ENCODE data around the gene MYMK. TPM values are rescaled to one million over a fixed set of nuclear protein-coding genes. Genes with fewer than 3 reads are reported as not detected.

The MYMK gene
- total RNA-seq, 1 donor from 2014 or later = not detected

DNA sequence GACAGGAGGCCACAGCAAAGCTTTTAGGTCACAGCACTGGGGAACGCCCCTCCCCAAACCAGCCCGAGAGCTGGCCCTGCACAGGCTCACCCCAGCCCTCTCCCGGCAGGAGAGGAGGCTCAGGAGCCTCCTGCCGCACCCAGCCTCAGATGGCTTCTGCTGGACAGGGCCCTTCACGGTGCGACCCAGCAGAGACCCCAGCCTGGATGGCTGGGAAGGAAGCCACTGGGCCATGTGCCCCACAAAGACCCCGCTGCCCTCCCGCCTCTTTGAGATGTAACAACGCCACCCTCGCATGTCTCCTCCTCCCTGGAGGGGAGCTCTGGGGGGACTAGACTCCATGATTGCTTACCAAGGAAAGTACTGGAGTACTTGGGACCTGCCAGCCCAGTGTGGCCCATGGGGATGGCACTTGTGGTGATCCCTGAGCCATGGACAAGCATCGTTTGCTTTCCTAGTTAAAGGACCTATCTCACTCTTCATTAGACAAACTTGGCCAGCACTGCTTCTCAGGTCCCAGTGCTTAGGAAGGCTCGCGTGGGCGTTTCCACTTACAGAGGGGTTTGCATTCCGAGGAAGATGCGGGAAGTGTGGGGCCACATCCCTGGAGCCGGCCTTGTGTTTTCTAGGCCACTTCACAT is 9.0 kb downstream of the MYMK start:
- Mint-ChIP-seq H3K27ac (peak overlapping the region; percentile 5), H3K36me3 (no peaks in the 10 kb centered on the region)
- TF ChIP-seq, protein P1, sequence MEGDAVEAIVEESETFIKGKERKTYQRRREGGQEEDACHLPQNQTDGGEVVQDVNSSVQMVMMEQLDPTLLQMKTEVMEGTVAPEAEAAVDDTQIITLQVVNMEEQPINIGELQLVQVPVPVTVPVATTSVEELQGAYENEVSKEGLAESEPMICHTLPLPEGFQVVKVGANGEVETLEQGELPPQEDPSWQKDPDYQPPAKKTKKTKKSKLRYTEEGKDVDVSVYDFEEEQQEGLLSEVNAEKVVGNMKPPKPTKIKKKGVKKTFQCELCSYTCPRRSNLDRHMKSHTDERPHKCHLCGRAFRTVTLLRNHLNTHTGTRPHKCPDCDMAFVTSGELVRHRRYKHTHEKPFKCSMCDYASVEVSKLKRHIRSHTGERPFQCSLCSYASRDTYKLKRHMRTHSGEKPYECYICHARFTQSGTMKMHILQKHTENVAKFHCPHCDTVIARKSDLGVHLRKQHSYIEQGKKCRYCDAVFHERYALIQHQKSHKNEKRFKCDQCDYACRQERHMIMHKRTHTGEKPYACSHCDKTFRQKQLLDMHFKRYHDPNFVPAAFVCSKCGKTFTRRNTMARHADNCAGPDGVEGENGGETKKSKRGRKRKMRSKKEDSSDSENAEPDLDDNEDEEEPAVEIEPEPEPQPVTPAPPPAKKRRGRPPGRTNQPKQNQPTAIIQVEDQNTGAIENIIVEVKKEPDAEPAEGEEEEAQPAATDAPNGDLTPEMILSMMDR (IDR thresholded peaks at IDR 0.05; ENCODE audit: unreplicated experiment) = no peak

DNA sequence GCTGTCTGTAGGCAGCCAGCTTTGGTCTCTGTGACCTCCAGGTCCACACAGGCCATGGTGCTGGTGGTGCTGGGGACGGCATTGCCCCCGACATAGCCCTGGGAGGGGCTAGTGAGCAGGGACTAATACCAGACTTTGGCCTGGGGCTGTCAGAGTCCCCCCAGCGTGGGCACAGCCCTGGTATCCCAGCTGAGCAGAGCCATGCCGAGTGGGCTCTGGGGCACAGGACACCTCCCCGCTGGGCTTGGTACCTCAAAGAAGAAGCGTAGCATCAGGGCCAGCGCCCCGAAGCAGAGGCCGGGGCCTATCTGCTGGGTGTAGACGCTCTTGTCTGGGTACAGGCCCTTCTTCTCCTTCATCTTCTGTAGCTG is 9.5 kb downstream of the MYMK start:
- TF ChIP-seq, protein P1 (IDR thresholded peaks at IDR 0.05; ENCODE audit: unreplicated experiment) = no peak
- no peaks in the 10 kb centered on the region for H3K9me3 Mint-ChIP-seq
- H3K4me1 Mint-ChIP-seq = peaks cover 25% of the 10 kb centered on the region
- no peak overlapping the region for H3K4me3 Mint-ChIP-seq
- H3K27ac Mint-ChIP-seq = no peak overlapping the region
- no peaks in the 10 kb centered on the region for H3K36me3 Mint-ChIP-seq
- no peaks in the 10 kb centered on the region for H3K27me3 Mint-ChIP-seq (ENCODE audit: low read depth)
- DNase-seq (ENCODE audit: low spot score in 2 of 2, unreplicated experiment in 2 of 2) = no peak

More for the DNA sequence above, 9.0 kb downstream of the MYMK start:
- Mint-ChIP-seq H3K27me3 (ENCODE audit: low read depth) (no peaks in the 10 kb centered on the region), H3K4me1 (peaks cover 23% of the 10 kb centered on the region), H3K9me3 (no peaks in the 10 kb centered on the region), H3K4me3 (no peak overlapping the region)
- DNase-seq (ENCODE audit: low spot score in 2 of 2, unreplicated experiment in 2 of 2) = no peak

DNA sequence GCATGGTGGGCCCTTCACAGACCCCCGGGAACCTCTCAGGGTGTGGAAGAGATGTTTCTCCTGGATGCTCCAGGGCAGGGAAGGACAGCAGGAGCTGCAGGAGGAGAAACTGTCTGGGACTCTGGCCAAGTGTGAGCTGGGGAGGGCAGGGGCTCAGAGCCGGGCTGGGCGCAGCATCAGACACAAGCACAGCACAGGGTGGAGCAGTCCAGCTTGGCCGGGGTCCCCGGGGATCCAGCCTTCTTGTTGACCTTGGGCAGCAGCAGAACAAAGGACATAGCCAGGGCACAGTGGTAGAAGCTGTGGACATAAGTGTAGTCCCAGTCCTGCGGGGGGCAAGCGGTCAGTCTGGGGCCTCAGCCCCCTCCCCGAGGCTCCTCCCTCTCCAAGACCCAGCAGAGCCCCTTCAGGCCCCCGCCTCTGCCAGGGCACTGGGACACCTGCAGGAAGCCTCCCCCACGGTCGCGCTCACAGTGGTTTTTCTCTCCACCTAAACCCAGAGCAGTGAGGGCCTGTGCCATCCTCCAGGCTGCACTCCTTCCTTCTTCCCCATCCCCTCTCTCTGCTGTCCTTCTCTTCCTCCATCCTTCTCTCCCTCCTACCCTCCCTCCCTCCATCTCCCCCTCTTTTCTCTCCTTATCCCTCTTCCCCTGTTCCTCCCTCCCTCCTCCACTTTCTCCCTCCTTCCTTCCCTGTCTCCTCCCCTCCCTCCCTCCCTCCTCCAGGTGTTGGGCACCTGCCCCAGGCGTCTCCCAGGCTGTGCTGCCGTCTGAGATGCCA is 10.1 kb downstream of the MYMK start:
- H3K9me3 Mint-ChIP-seq = no peaks in the 10 kb centered on the region
- peaks cover 23% of the 10 kb centered on the region for H3K4me1 Mint-ChIP-seq
- H3K27ac Mint-ChIP-seq = no peak overlapping the region
- no peak overlapping the region for H3K4me3 Mint-ChIP-seq
- DNase-seq (ENCODE audit: low spot score in 2 of 2, unreplicated experiment in 2 of 2) = no peak
- H3K27me3 Mint-ChIP-seq (ENCODE audit: low read depth) = no peaks in the 10 kb centered on the region
- H3K36me3 Mint-ChIP-seq = no peaks in the 10 kb centered on the region
- TF ChIP-seq, protein P1 (IDR thresholded peaks at IDR 0.05; ENCODE audit: unreplicated experiment) = no peak

DNA sequence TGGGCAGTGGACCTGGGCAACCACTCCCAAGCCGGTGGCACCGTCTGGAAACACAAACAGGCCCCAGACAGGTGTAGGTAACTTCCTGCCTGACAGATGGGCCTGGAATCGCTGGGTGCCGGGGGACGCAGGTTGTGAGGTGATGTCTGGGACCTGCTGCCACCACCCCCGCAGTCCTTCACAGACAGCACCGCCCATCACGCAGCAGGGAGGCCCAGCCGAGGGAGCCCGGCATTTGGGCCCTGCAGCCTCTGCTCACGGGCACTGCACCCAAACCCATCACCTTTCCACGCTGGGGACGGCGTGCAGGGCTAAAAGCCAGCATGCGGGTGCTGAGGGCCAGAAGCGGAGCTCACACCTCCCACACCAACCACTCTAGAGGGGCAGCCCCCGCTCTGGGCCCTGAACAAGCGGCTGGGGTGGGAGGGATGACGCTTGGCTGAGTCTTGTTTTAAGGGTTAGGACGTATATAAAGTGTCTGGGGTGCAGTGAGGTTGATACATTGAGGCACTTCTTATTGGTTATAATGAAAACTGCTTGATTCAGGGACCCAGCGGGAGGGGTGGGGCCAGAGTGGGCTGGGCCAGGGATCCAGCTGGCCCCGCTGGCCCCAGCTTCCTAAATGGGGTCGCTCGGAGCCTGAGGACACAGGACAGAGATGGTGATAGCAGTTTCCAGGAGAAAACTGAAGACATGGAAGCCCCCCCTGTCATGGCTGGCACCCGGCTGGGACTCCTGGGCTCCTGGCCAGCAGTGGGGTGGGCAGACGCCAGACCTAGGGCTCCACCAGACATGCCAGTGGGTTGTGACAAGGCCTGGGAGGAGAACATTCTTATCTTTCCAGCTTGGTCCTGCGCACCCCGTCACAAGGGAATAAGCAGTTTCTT is 11.3 kb downstream of the MYMK start:
- peak overlapping the region; percentile 55 for H3K27ac Mint-ChIP-seq
- no peaks in the 10 kb centered on the region for H3K27me3 Mint-ChIP-seq (ENCODE audit: low read depth)
- no peak overlapping the region for H3K4me3 Mint-ChIP-seq
- DNase-seq (ENCODE audit: low spot score in 2 of 2, unreplicated experiment in 2 of 2) = no peak
- peaks cover 30% of the 10 kb centered on the region for H3K4me1 Mint-ChIP-seq
- TF ChIP-seq, protein P1 (IDR thresholded peaks at IDR 0.05; ENCODE audit: unreplicated experiment) = no peak
- no peaks in the 10 kb centered on the region for H3K9me3 Mint-ChIP-seq
- no peaks in the 10 kb centered on the region for H3K36me3 Mint-ChIP-seq

DNA sequence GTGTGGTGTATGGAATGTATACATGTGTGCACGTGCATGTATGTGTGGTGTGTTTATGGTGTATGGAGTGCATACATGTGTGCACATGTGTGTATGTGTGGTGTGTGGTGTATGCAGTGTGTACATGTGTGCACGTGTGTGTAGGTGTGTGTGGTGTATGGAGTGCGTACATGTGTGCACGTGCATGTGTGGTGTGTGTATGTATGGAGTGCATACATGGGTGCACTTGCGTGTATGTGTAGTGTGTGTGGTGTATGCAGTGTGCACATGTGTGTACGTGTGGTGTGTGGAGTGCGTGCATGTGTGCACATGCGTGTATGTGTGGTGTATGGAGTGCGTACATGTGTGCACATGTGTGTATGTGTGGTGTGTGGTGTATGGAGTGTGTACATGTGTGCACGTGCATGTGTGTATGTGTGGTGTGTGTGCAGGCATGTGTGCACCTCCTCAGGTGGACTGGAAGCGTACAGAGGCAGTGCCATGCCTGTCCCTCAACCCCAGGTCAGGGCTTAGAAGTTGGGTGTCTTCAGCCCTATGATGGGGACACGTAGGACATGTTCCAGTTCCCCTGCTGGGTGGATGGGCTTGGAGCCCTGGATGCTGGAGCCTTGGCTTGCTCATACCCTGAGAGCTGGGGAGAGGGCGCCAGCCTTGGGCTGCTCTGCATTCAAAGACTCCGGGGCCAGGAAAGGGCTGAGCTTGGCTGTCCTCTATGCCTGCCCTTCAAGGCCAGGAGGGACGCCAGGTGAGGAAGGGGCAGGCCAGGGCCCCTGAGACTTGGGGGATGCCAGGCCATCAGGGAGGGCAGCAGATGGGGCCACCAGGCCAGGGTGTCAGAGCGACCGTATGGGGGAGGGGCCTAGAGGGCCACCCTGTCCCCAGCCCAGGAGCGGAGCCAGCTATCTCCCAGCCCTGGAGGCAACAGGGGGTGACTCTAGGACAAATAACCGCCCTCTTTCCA is 12.2 kb downstream of the MYMK start:
- no peak overlapping the region for H3K27ac Mint-ChIP-seq
- DNase-seq (ENCODE audit: low spot score in 2 of 2, unreplicated experiment in 2 of 2) = no peak
- no peaks in the 10 kb centered on the region for H3K9me3 Mint-ChIP-seq
- TF ChIP-seq, protein P1 (IDR thresholded peaks at IDR 0.05; ENCODE audit: unreplicated experiment) = no peak
- H3K27me3 Mint-ChIP-seq (ENCODE audit: low read depth) = no peaks in the 10 kb centered on the region
- H3K4me3 Mint-ChIP-seq = no peak overlapping the region
- H3K4me1 Mint-ChIP-seq = peaks cover 31% of the 10 kb centered on the region
- no peaks in the 10 kb centered on the region for H3K36me3 Mint-ChIP-seq
